ENCODE results near the gene RNF157.

The RNF157 gene

DNA sequence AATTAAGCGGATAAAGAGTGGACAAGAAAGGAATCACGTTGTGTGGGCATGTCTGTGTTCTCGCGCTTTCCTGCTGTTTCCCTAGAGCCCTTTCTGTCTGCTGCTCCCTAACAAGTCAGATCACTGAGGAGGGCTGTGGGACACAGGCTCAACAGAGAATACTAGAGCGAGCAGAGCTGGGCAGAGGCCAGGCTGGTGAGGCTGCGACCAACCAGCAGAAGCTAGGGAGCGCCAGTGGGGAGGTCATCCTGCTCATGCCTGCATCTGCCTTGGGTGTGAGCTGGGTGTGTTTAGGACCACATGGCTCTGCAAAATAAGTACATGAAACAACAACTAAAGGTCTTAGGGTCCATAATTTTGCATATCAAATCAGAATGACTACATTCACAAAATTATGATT, 87.7 kb downstream of the RNF157 start:
- H4K20me1 ChIP-seq (ENCODE audit: control insufficient read depth, insufficient read depth, low read depth, low read length): no peaks in the 10 kb centered on the region
- H3K79me2 ChIP-seq (ENCODE audit: control insufficient read depth, low read length): no peaks in the 10 kb centered on the region
- no peaks in the 10 kb centered on the region for H3K36me3 ChIP-seq (ENCODE audit: control insufficient read depth, low read length)
- H3K4me1 ChIP-seq (ENCODE audit: control insufficient read depth, low read length): peaks cover 1% of the 10 kb centered on the region; the same call in 1 of the 2 replicates
- TF ChIP-seq CTCF (IDR thresholded peaks at IDR 0.05; ENCODE audit: low read depth, low read length, poor library complexity, severe bottlenecking) (no peak), EZH2phosphoT487 (IDR thresholded peaks at IDR 0.05; ENCODE audit: borderline replicate concordance, low read length) (no peak)
- H3F3A ChIP-seq (ENCODE audit: control insufficient read depth, insufficient read depth): no peaks in the 10 kb centered on the region
- peaks cover 13% of the 10 kb centered on the region; the same call in 1 of the 2 replicates for H3K27me3 ChIP-seq (ENCODE audit: control insufficient read depth, low read length)
- no peaks in the 10 kb centered on the region for H3K9me2 ChIP-seq (replicated peaks; ENCODE audit: control insufficient read depth, low read length)
- H3K4me2 ChIP-seq (ENCODE audit: low read length): no peak overlapping the region
- H3K27ac ChIP-seq (ENCODE audit: low read depth, low read length): no peak overlapping the region
- H3K4me3 ChIP-seq (ENCODE audit: low read length): no peak overlapping the region
- no peaks in the 10 kb centered on the region for H3K9me3 ChIP-seq (ENCODE audit: control insufficient read depth, insufficient read depth, low read length)

GRCh38 chr17:76151896-76152454, 88.3 kb downstream of the RNF157 start:
- H3K36me3 ChIP-seq (ENCODE audit: control insufficient read depth, low read length): no peaks in the 10 kb centered on the region
- no peak overlapping the region for H3K4me3 ChIP-seq (ENCODE audit: low read length)
- H3K27me3 ChIP-seq (ENCODE audit: control insufficient read depth, low read length): peaks cover 8% of the 10 kb centered on the region; the same call in 1 of the 2 replicates

GRCh38 chr17:76150712-76151622, 89.3 kb downstream of the RNF157 start:
- Histone ChIP-seq H3K27me3 (ENCODE audit: control insufficient read depth, low read length) (peaks cover 8% of the 10 kb centered on the region; the same call in 1 of the 2 replicates), H3K4me2 (ENCODE audit: low read length) (no peak overlapping the region), H3K9me3 (ENCODE audit: control insufficient read depth, insufficient read depth, low read length) (no peaks in the 10 kb centered on the region), H3K9me2 (replicated peaks; ENCODE audit: control insufficient read depth, low read length) (no peaks in the 10 kb centered on the region), H3K4me1 (ENCODE audit: control insufficient read depth, low read length) (peaks cover 13% of the 10 kb centered on the region), H3K36me3 (ENCODE audit: control insufficient read depth, low read length) (no peaks in the 10 kb centered on the region), H4K20me1 (ENCODE audit: control insufficient read depth, insufficient read depth, low read depth, low read length) (no peaks in the 10 kb centered on the region), H3F3A (ENCODE audit: control insufficient read depth, insufficient read depth) (no peaks in the 10 kb centered on the region), H3K27ac (ENCODE audit: low read depth, low read length) (no peak overlapping the region), H3K79me2 (ENCODE audit: control insufficient read depth, low read length) (no peaks in the 10 kb centered on the region), H3K4me3 (ENCODE audit: low read length) (no peak overlapping the region)
- TF ChIP-seq EZH2phosphoT487 (IDR thresholded peaks at IDR 0.05; ENCODE audit: borderline replicate concordance, low read length) (no peak), CTCF (IDR thresholded peaks at IDR 0.05; ENCODE audit: low read depth, low read length, poor library complexity, severe bottlenecking) (no peak)

More at GRCh38 chr17:76151896-76152454, 88.3 kb downstream of the RNF157 start:
- H3K27ac ChIP-seq (ENCODE audit: low read depth, low read length): no peak overlapping the region
- no peak overlapping the region for H3K4me2 ChIP-seq (ENCODE audit: low read length)
- H3K9me2 ChIP-seq (replicated peaks; ENCODE audit: control insufficient read depth, low read length): no peaks in the 10 kb centered on the region
- H3K9me3 ChIP-seq (ENCODE audit: control insufficient read depth, insufficient read depth, low read length): no peaks in the 10 kb centered on the region
- TF ChIP-seq CTCF (IDR thresholded peaks at IDR 0.05; ENCODE audit: low read depth, low read length, poor library complexity, severe bottlenecking) (no peak), EZH2phosphoT487 (IDR thresholded peaks at IDR 0.05; ENCODE audit: borderline replicate concordance, low read length) (no peak)
- peaks cover 4% of the 10 kb centered on the region; the same call in 1 of the 2 replicates for H3K4me1 ChIP-seq (ENCODE audit: control insufficient read depth, low read length)
- H3K79me2 ChIP-seq (ENCODE audit: control insufficient read depth, low read length): no peaks in the 10 kb centered on the region
- no peaks in the 10 kb centered on the region for H3F3A ChIP-seq (ENCODE audit: control insufficient read depth, insufficient read depth)
- no peaks in the 10 kb centered on the region for H4K20me1 ChIP-seq (ENCODE audit: control insufficient read depth, insufficient read depth, low read depth, low read length)

All from DOHH2 (cell line).